ENCODE results near the gene STK32C. TPM values are rescaled to one million over a fixed set of nuclear protein-coding genes. Genes with fewer than 3 reads are reported as not detected.

The STK32C gene
- total RNA-seq, 1 donor from 2014 or later: 2.5 TPM

DNA sequence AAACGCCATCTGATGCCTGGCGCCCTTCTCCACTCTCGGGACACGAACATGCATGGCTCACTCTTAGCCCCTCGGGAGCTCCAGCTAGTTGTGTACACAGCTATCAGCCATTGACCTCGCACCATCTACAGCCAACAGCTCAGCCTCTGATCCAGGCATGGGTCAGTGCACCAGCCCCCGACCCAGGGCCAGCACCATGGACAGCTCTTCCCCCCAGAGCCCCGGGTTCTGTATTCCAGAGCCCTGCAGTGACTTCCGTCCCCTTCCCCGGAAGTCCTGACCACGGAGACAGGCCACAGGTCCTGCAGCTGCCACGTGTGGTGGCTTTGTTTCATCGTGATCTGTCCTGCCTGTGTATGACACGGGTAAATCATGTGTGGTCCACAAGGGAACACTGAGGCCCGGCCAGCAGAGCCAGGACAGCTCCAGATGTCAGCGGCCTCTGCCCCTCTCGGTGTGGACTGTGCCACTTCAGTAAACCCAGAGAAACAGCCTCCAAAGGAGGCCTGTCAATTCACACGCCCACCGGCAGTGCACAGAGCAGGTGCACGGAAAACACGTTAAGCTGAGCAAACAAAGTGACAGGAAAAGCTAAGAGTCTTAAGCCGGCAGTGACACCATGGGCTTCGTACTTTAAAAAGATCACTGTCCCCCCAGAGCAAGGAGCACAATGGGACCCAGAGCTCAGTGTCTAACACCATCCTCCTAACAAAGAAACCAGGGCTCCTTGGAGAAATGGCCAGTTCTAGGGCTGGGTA, 13.0 kb downstream of the STK32C start:
- H3K27me3 Mint-ChIP-seq (ENCODE audit: insufficient read depth, low read depth): peaks cover 3% of the 10 kb centered on the region
- no peak overlapping the region for H3K4me2 ChIP-seq
- no peaks in the 10 kb centered on the region for H3K27me3 ChIP-seq
- peaks cover 38% of the 10 kb centered on the region for H3K4me1 Mint-ChIP-seq
- no peak overlapping the region for H2AFZ ChIP-seq (replicated peaks)
- H3F3A ChIP-seq (ENCODE audit: low read depth): no peaks in the 10 kb centered on the region
- H3K36me3 ChIP-seq: no peaks in the 10 kb centered on the region
- H3K27ac ChIP-seq: no peak overlapping the region
- peaks cover 66% of the 10 kb centered on the region for H4K20me1 ChIP-seq (ENCODE audit: low read depth)
- no peak overlapping the region for H3K4me3 ChIP-seq
- H3K9me3 Mint-ChIP-seq: peaks cover 2% of the 10 kb centered on the region
- H3K36me3 Mint-ChIP-seq: no peaks in the 10 kb centered on the region
- H3K9me3 ChIP-seq (ENCODE audit: low read depth): no peaks in the 10 kb centered on the region
- TF ChIP-seq, protein P1, sequence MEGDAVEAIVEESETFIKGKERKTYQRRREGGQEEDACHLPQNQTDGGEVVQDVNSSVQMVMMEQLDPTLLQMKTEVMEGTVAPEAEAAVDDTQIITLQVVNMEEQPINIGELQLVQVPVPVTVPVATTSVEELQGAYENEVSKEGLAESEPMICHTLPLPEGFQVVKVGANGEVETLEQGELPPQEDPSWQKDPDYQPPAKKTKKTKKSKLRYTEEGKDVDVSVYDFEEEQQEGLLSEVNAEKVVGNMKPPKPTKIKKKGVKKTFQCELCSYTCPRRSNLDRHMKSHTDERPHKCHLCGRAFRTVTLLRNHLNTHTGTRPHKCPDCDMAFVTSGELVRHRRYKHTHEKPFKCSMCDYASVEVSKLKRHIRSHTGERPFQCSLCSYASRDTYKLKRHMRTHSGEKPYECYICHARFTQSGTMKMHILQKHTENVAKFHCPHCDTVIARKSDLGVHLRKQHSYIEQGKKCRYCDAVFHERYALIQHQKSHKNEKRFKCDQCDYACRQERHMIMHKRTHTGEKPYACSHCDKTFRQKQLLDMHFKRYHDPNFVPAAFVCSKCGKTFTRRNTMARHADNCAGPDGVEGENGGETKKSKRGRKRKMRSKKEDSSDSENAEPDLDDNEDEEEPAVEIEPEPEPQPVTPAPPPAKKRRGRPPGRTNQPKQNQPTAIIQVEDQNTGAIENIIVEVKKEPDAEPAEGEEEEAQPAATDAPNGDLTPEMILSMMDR (IDR thresholded peaks at IDR 0.05): no peak
- no peak for TF ChIP-seq EZH2 (IDR thresholded peaks at IDR 0.05)
- no peak for TF ChIP-seq EZH2phosphoT487 (IDR thresholded peaks at IDR 0.05)
- no peak overlapping the region for H3K4me3 Mint-ChIP-seq
- H3K4me1 ChIP-seq: peaks cover 17% of the 10 kb centered on the region
- DNase-seq (ENCODE audit: low spot score): peak; percentile 86
- H3K27ac Mint-ChIP-seq: no peak overlapping the region
- no peak overlapping the region for H3K9ac ChIP-seq
- no peaks in the 10 kb centered on the region for H3K79me2 ChIP-seq (ENCODE audit: low read depth)

DNA sequence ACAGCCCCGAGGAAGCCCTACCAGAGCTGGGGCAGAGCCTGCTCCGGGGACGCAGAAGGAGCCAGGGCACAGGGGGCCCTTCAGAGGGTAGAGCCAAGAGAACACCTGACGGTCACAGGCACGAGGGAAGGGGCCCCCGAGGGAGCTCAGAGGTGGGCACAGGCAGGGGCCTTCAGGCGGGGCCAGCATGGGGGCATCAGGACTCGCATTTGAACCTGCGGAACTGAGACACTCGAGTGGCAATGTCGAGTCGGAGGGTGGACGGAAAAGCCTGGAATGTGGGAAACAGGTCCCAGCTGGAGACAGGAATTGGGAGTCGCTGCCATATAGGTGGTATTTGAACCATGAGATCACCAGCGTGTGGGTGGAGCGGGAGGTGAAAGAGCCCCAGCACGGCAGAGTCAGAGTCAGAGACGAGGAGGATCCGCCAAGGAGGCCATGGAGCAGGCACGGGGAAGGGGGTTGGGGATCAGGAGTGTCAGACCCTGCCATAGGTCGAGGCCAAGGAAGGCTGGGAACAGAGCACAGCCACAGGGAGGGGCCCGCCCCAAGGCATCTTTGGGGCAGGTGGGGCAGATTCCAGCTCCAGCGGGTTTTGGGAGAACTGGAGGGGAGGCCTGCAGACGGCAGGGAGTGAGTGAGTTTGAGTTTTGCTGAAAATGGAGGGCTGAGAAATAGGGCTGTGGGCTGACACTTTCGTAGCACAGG, 13.8 kb downstream of the STK32C start:
- Mint-ChIP-seq H3K27me3 (ENCODE audit: insufficient read depth, low read depth) (peaks cover 3% of the 10 kb centered on the region), H3K36me3 (no peaks in the 10 kb centered on the region), H3K4me1 (peaks cover 38% of the 10 kb centered on the region), H3K4me3 (no peak overlapping the region), H3K9me3 (peaks cover 6% of the 10 kb centered on the region), H3K27ac (peak overlapping the region; percentile 21)
- Histone ChIP-seq H3K9me3 (ENCODE audit: low read depth) (no peaks in the 10 kb centered on the region), H3K9ac (no peak overlapping the region), H3K36me3 (no peaks in the 10 kb centered on the region), H3K4me2 (peak overlapping the region; percentile 5), H3K4me1 (peaks cover 17% of the 10 kb centered on the region), H3K79me2 (ENCODE audit: low read depth) (no peaks in the 10 kb centered on the region), H3K4me3 (no peak overlapping the region), H3F3A (ENCODE audit: low read depth) (no peaks in the 10 kb centered on the region), H3K27me3 (no peaks in the 10 kb centered on the region), H4K20me1 (ENCODE audit: low read depth) (peaks cover 66% of the 10 kb centered on the region), H3K27ac (no peak overlapping the region), H2AFZ (replicated peaks) (no peak overlapping the region)
- TF ChIP-seq, protein P1 (IDR thresholded peaks at IDR 0.05): no peak
- TF ChIP-seq EZH2 (IDR thresholded peaks at IDR 0.05) (no peak), EZH2phosphoT487 (IDR thresholded peaks at IDR 0.05) (no peak)
- no peak for DNase-seq (ENCODE audit: low spot score)

DNA sequence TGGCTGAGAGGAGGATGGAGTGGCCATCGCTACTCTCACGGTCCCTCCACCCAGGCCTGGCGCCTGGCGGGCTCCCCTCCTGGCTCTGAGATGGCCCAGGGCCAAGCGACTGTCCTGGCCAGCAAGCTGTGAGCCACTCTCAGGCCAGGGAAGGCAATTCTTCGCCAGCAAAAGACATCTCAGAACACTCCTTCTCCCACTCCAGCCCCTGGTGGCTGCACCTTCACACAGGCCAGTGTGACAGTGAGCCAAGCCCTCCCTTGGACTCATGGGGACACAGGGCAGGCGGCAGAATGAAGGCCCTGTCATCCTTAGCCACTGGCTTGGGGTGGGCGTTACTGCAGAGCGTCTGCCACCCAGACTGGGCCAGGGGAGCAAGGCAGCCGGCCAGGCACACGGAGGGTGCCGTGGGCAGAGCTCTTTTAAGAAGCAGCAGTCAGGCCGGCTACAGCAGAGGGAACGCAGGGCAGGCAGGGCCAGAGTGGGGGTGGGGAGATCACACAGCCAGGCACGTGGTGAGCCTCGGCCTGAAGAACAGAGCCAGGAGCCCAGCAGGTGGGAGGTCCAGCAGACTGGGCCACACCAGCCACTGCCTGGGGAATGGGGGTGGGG, 14.4 kb downstream of the STK32C start:
- Histone ChIP-seq H3K27ac (no peak overlapping the region), H3K4me1 (peaks cover 17% of the 10 kb centered on the region), H3K4me2 (peak overlapping the region; percentile 5), H3K9me3 (ENCODE audit: low read depth) (no peaks in the 10 kb centered on the region), H3K79me2 (ENCODE audit: low read depth) (no peaks in the 10 kb centered on the region), H3K27me3 (no peaks in the 10 kb centered on the region), H3K4me3 (no peak overlapping the region), H4K20me1 (ENCODE audit: low read depth) (peaks cover 66% of the 10 kb centered on the region), H3K9ac (no peak overlapping the region), H3F3A (ENCODE audit: low read depth) (no peaks in the 10 kb centered on the region), H2AFZ (replicated peaks) (no peak overlapping the region), H3K36me3 (no peaks in the 10 kb centered on the region)
- H3K4me3 Mint-ChIP-seq: no peak overlapping the region
- TF ChIP-seq, protein P1 (IDR thresholded peaks at IDR 0.05): no peak
- TF ChIP-seq EZH2 (IDR thresholded peaks at IDR 0.05) (no peak), EZH2phosphoT487 (IDR thresholded peaks at IDR 0.05) (no peak)
- H3K4me1 Mint-ChIP-seq: peaks cover 38% of the 10 kb centered on the region
- H3K36me3 Mint-ChIP-seq: no peaks in the 10 kb centered on the region
- DNase-seq (ENCODE audit: low spot score): peak; percentile 54
- H3K27me3 Mint-ChIP-seq (ENCODE audit: insufficient read depth, low read depth): peaks cover 3% of the 10 kb centered on the region
- H3K9me3 Mint-ChIP-seq: peaks cover 8% of the 10 kb centered on the region
- H3K27ac Mint-ChIP-seq: peak overlapping the region; percentile 21

Measured in neural progenitor cell (in vitro differentiated cells).